ENCODE measurements around the gene ANKFN1.

The ANKFN1 gene

GRCh38 chr17:56305007-56305406 is 151.7 kb downstream of the ANKFN1 start:
- H3K4me3 ChIP-seq (replicated peaks; ENCODE audit: low read depth, low read length): no peak overlapping the region
- DNase-seq (ENCODE audit: extremely low read depth, low read depth): no peak
- no peak for TF ChIP-seq CTCF (IDR thresholded peaks at IDR 0.05; ENCODE audit: low read depth, low read length, missing control alignments)

DNA sequence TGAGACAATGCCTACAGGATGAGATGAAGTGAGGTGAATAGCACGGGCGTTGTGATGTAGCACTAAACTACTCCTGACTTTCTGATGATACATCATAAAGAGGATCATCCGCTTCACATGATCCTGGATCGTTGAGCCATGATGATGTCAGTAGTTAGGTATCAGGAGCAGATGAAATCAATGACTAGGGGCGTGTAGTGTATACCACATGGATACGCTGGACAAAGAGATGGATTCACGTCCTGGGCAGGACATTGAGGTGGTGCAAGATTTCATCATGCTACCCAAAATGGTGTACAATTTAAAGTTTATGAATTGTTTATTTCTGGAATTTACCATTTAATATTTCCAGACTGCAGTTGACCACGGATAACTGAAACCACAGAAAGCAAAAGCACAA is 156.6 kb downstream of the ANKFN1 start:
- TF ChIP-seq CTCF (IDR thresholded peaks at IDR 0.05; ENCODE audit: low read depth, low read length, missing control alignments): no peak
- DNase-seq (ENCODE audit: extremely low read depth, low read depth): no peak
- H3K4me3 ChIP-seq (replicated peaks; ENCODE audit: low read depth, low read length): no peak overlapping the region

DNA sequence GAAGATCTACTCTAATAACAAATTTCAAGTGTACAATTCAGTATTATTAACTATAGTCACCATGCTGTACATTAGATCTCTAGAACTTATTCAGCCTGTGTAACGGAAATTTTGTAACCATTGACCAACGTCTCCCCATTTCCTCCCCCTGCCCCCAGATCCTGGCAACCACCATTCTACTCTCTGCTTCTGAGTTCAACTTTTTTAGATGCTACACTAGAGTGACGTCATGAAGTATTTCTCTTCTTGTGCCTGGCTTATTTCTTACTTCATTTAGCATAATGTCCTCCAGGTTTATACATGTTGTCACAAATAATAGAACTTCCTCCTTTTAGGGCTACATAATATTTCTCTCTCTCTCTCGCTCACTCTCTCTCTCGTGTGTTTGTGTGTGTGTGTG is 157.5 kb downstream of the ANKFN1 start:
- no peak for DNase-seq (ENCODE audit: extremely low read depth, low read depth)
- no peak overlapping the region for H3K4me3 ChIP-seq (replicated peaks; ENCODE audit: low read depth, low read length)
- no peak for TF ChIP-seq CTCF (IDR thresholded peaks at IDR 0.05; ENCODE audit: low read depth, low read length, missing control alignments)

- no peak for TF ChIP-seq CTCF (IDR thresholded peaks at IDR 0.05; ENCODE audit: low read depth, low read length, missing control alignments)
- DNase-seq (ENCODE audit: extremely low read depth, low read depth): no peak
- H3K4me3 ChIP-seq (replicated peaks; ENCODE audit: low read depth, low read length): no peak overlapping the region
Observed at GRCh38 chr17:56313201-56313600, 159.9 kb downstream of the ANKFN1 start.

- no peak for TF ChIP-seq CTCF (IDR thresholded peaks at IDR 0.05; ENCODE audit: low read depth, low read length, missing control alignments)
- no peak for DNase-seq (ENCODE audit: extremely low read depth, low read depth)
- no peak overlapping the region for H3K4me3 ChIP-seq (replicated peaks; ENCODE audit: low read depth, low read length)
Observed at GRCh38 chr17:56314026-56314425, 160.8 kb downstream of the ANKFN1 start.

GRCh38 chr17:56314984-56315602 is 161.8 kb downstream of the ANKFN1 start:
- no peak overlapping the region for H3K4me3 ChIP-seq (replicated peaks; ENCODE audit: low read depth, low read length)
- no peak for DNase-seq (ENCODE audit: extremely low read depth, low read depth)
- no peak for TF ChIP-seq CTCF (IDR thresholded peaks at IDR 0.05; ENCODE audit: low read depth, low read length, missing control alignments)

GRCh38 chr17:56316604-56317003 is 163.3 kb downstream of the ANKFN1 start:
- no peak overlapping the region for H3K4me3 ChIP-seq (replicated peaks; ENCODE audit: low read depth, low read length)
- no peak for TF ChIP-seq CTCF (IDR thresholded peaks at IDR 0.05; ENCODE audit: low read depth, low read length, missing control alignments)

More at GRCh38 chr17:56316604-56317003, 163.3 kb downstream of the ANKFN1 start:
- no peak for DNase-seq (ENCODE audit: extremely low read depth, low read depth)
